ENCODE measurements around the gene CAP2.

- TF ChIP-seq POLR2A (IDR thresholded peaks at IDR 0.05) (no peak), CTCF (IDR thresholded peaks at IDR 0.05) (no peak), POLR2AphosphoS5 (IDR thresholded peaks at IDR 0.05) (no peak)
Measured at GRCh38 chr6:17385660-17386059, 7.7 kb upstream of the CAP2 start.

Data from breast epithelium (tissue), 3 donors.